ENCODE measurements around the gene OIT3. TPM values are rescaled to one million over a fixed set of nuclear protein-coding genes. Genes with fewer than 3 reads are reported as not detected.
"Not testable (repeated sequence)": the region's sequence is repeated elsewhere in the genome, so short reads cannot be mapped to it uniquely, and the experiment has no call there.

The OIT3 gene
- total RNA-seq, 3 donors from 2014 or later: 0.12 to 0.25 (median 0.17) TPM

GRCh38 chr10:72910705-72911104 is 17.2 kb downstream of the OIT3 start:
- Histone ChIP-seq H3K36me3 (ENCODE audit: low read depth) (no peaks in the 10 kb centered on the region), H3K9me3 (no peaks in the 10 kb centered on the region), H3K4me1 (ENCODE audit: low read depth) (no peaks in the 10 kb centered on the region), H3K4me3 (no peak overlapping the region)
- DNase-seq: no peak
- intact Hi-C loops (cut with DNase I, micrococcal nuclease): no loop called here
- no peak for ATAC-seq
- no peak for TF ChIP-seq CTCF (IDR thresholded peaks at IDR 0.05)

DNA sequence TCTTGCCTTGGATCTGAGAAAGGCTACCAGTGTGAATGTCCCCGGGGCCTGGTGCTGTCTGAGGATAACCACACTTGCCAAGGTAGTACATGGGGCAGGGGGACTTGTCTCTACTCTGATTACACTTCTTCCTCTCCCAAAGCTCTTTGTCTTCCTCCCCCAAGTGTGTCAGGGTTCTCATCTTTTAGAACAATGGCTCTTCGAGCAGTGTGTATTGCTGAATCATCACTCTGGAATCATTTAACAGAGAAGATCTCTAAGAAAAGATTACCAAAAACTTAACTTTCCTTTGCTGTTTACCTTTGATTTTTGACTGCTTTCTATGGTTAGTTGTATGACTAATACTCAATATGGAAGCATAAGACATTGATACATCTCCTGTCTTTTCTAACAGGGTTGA is 18.2 kb downstream of the OIT3 start:
- H3K4me3 ChIP-seq: no peak overlapping the region
- no peak for ATAC-seq
- no peaks in the 10 kb centered on the region for H3K36me3 ChIP-seq (ENCODE audit: low read depth)
- H3K9me3 ChIP-seq: no peaks in the 10 kb centered on the region
- no peak for DNase-seq
- no peak for TF ChIP-seq CTCF (IDR thresholded peaks at IDR 0.05)
- intact Hi-C loops (cut with DNase I, micrococcal nuclease): no loop called here
- no peaks in the 10 kb centered on the region for H3K4me1 ChIP-seq (ENCODE audit: low read depth)

GRCh38 chr10:72912736-72913135 is 19.2 kb downstream of the OIT3 start:
- no peak for ATAC-seq

DNA sequence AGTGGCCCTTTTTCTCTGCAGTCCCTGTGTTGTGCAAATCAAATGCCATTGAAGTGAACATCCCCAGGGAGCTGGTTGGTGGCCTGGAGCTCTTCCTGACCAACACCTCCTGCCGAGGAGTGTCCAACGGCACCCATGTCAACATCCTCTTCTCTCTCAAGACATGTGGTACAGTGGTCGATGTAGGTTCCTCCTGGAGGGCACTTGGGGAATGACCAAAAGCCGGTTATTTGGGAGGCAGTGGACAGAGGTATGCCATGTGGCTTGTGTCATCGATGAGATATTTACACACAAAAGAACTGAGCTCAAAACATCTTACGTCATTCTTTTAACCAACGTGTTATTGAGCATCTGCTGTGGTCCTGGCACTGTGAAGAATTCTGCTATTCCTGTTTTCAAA is 19.7 kb downstream of the OIT3 start:
- ATAC-seq: no peak
- Histone ChIP-seq H3K4me1 (ENCODE audit: low read depth) (no peaks in the 10 kb centered on the region), H3K9me3 (no peaks in the 10 kb centered on the region), H3K36me3 (ENCODE audit: low read depth) (no peaks in the 10 kb centered on the region), H3K4me3 (no peak overlapping the region)
- no peak for TF ChIP-seq CTCF (IDR thresholded peaks at IDR 0.05)
- intact Hi-C loops (cut with DNase I, micrococcal nuclease): no loop called here
- DNase-seq: no peak

More at GRCh38 chr10:72912736-72913135, 19.2 kb downstream of the OIT3 start:
- H3K4me3 ChIP-seq: no peak overlapping the region
- DNase-seq: no peak
- no peaks in the 10 kb centered on the region for H3K9me3 ChIP-seq
- H3K36me3 ChIP-seq (ENCODE audit: low read depth): no peaks in the 10 kb centered on the region
- no peak for TF ChIP-seq CTCF (IDR thresholded peaks at IDR 0.05)
- intact Hi-C loops (cut with DNase I, micrococcal nuclease): no loop called here
- no peaks in the 10 kb centered on the region for H3K4me1 ChIP-seq (ENCODE audit: low read depth)

- H3K36me3 ChIP-seq (ENCODE audit: low read depth); intact Hi-C loops (cut with DNase I, micrococcal nuclease); ATAC-seq; DNase-seq; H3K4me1 ChIP-seq (ENCODE audit: low read depth); H3K4me3 ChIP-seq: not testable (repeated sequence)
- peaks cover 15% of the 10 kb centered on the region for H3K9me3 ChIP-seq
Observed at GRCh38 chr10:72917201-72917600, 23.7 kb downstream of the OIT3 start.

DNA sequence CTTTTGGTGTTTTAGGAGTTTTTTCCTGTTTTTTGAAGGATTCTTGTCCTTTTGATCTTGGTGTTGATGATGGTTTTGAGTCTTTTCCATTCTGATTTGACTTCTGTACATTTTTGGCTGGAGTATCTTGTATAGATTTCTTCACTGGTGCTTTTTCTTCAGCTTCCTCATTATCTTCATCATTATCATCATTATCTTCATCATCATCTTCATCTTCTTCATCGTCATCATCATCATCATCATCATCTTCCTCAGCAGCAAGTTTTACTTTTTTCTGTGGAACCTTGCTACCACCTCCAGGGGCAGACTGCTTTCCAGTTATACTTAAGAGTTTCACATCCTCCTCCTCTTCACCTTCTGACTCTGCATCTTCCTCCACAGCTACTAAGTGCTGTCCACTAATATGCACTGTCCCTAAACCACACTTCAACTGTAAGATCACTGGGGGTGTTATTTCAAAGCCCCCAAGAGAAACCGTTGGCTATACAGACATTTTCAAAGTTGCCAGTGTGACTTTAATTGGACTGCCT is 24.3 kb downstream of the OIT3 start:
- H3K36me3 ChIP-seq (ENCODE audit: low read depth); H3K4me3 ChIP-seq; ATAC-seq; intact Hi-C loops (cut with DNase I, micrococcal nuclease); H3K4me1 ChIP-seq (ENCODE audit: low read depth); DNase-seq: not testable (repeated sequence)
- H3K9me3 ChIP-seq: peaks cover 15% of the 10 kb centered on the region

DNA sequence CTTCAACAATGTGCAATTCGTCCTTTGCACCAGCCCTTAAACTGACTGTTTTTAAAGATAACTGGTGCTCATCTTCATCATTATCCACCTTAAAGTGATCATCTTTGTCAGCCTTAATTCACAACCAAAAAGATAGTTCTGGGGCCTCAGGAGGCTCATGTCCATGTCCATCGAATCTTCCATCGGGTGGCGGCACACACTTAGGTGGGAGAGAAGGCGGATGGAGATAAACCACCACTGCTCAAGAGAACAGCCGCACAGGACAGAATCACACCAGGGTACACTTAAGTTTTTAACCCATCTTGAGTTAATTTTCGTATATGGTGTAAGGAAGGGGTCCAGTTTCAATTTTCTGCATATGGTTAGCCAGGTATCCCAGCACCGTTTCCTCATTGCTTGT is 24.8 kb downstream of the OIT3 start:
- intact Hi-C loops (cut with DNase I, micrococcal nuclease): no loop called here
- ATAC-seq (no peak), DNase-seq (no peak)
- Histone ChIP-seq H3K9me3 (peaks cover 15% of the 10 kb centered on the region), H3K4me3 (no peak overlapping the region), H3K36me3 (ENCODE audit: low read depth) (no peaks in the 10 kb centered on the region), H3K4me1 (ENCODE audit: low read depth) (no peaks in the 10 kb centered on the region)
- TF ChIP-seq CTCF (IDR thresholded peaks at IDR 0.05): no peak

- intact Hi-C loops (cut with DNase I, micrococcal nuclease); DNase-seq; H3K36me3 ChIP-seq (ENCODE audit: low read depth); ATAC-seq; H3K4me3 ChIP-seq; H3K4me1 ChIP-seq (ENCODE audit: low read depth): not testable (repeated sequence)
- peaks cover 15% of the 10 kb centered on the region for H3K9me3 ChIP-seq
Observed at GRCh38 chr10:72921147-72921683, 27.7 kb downstream of the OIT3 start.

Measured in mucosa of descending colon (tissue), 3 donors.